OCI-LY3 (cell line): ENCODE data around the gene KXD1.
"Not testable (repeated sequence)": the region's sequence is repeated elsewhere in the genome, so short reads cannot be mapped to it uniquely, and the experiment has no call there.

ENCODE experiments used
- H2AFZ ChIP-seq: fragments of 200-600, 300-600 bp; shearing (Covaris generic); 2 replicates; pipeline ENCODE4 v1.6.0; 2014; ENCODE audit warnings: antibody characterized with exemption, low read depth, low read length
- H3K27ac ChIP-seq: fragments of 200-600, 300-600 bp; sonication (generic); 2 replicates; pipeline ENCODE4 v1.5.1; 2014; ENCODE audit warnings: mild to moderate bottlenecking, low read length, moderate library complexity, mixed read lengths
- H3K27me3 ChIP-seq: fragments of 200-600, 300-600 bp; sonication (generic); 2 replicates; pipeline ENCODE4 v1.6.1; 2014; ENCODE audit warnings: low read depth, low read length, mixed read lengths
- H3K36me3 ChIP-seq: fragments of 200-600, 300-600 bp; sonication (generic); replicated peaks from 2 replicates; pipeline ENCODE3; 2014; ENCODE audit warnings: low read depth, low read length, mixed read lengths
- H3K4me1 ChIP-seq: fragments of 300-600, 200-600 bp; sonication (generic); 2 replicates; pipeline ENCODE4 v1.6.1; 2014; ENCODE audit warnings: low read length, mixed read lengths
- H3K4me2 ChIP-seq: fragments of 200-600, 300-600 bp; sonication (generic); 2 replicates; pipeline ENCODE4 v1.6.1; 2014; ENCODE audit warnings: low read length, mixed read lengths
- H3K4me3 ChIP-seq: fragments of 300-600, 200-600 bp; sonication (generic); 2 replicates; pipeline ENCODE4 v1.5.1; 2014; ENCODE audit warnings: antibody characterized with exemption, mild to moderate bottlenecking, low read length, moderate library complexity
- H3K79me2 ChIP-seq: fragments of 300-600, 200-600 bp; shearing (Covaris generic); 2 replicates; pipeline ENCODE4 v1.6.1; 2014; ENCODE audit warnings: mild to moderate bottlenecking, low read length, mixed read lengths
- H3K9ac ChIP-seq: fragments of 300-600, 200-600 bp; shearing (Covaris generic); 2 replicates; pipeline ENCODE4 v1.6.0; 2014; ENCODE audit warnings: mild to moderate bottlenecking, low read length, moderate library complexity
- H3K9me3 ChIP-seq: fragments of 200-600, 300-600 bp; shearing (Covaris generic); 2 replicates; pipeline ENCODE4 v1.6.1; 2014; ENCODE audit warnings: low read length, mixed read lengths; ENCODE audit not compliant: insufficient read depth
- H4K20me1 ChIP-seq: fragments of 200-600, 300-600 bp; sonication (generic); 2 replicates; pipeline ENCODE4 v1.6.1; 2016; ENCODE audit warnings: low read length, mixed read lengths; ENCODE audit not compliant: insufficient read depth
- CTCF ChIP-seq: fragments of 200-600, 300-600 bp; sonication (generic); IDR thresholded peaks from 2 replicates; pipeline ENCODE4 v1.5.1; 2014; ENCODE audit warnings: antibody characterized with exemption, low read length, low read depth
- EZH2phosphoT487 ChIP-seq: fragments of 200-600 bp; shearing (Covaris generic); IDR thresholded peaks from 2 replicates; pipeline ENCODE4 v1.6.1; 2018; ENCODE audit warnings: antibody characterized with exemption, mixed run types, low read depth

The KXD1 gene

DNA sequence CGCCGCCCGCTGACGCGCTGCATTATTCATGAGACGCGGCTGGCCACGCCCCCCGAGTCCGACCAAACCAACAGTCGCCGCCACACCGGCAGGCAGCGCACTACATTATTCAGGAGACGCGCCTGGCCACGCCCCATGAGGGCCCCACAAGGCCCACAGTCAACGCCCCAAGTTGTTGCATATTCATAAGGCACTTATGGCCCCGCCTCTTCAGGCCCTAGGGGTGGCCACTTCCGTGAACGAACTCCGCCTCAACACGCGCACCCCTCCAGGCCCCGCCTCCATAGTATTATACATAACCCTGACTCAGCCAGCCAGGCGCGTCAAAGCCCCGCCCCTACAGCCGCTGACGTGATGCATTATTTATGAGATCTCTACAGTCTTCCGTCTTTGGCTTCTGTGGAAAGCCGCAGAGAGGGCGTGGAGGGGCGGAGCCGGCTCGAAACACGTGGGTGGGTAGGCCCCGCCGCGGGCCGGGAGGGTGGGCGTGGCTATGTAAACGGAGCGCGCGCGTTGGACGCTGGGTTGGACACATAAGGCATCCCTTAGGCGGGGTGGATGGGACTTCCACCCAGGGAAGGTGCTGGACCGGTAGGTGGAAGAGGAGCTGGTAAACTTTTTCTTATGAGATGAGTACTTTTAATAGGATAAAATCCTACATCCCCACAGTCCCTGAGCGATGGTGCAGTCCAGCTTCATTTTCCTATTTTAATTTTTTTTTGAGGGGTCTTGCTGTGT lies 35.4 kb upstream of the KXD1 start:
- Histone ChIP-seq H2AFZ (peak overlapping the region; percentile 33; the same call in 1 of the 2 replicates), H3K27ac (peak overlapping the region; percentile 6; the same call in 1 of the 2 replicates), H3K9ac (peak overlapping the region; percentile 45; the same call in 1 of the 2 replicates), H3K36me3 (peaks cover 6% of the 10 kb centered on the region), H4K20me1 (peaks cover 29% of the 10 kb centered on the region), H3K79me2 (peaks cover 45% of the 10 kb centered on the region), H3K4me3 (peak overlapping the region; percentile 85), H3K4me1 (peaks cover 26% of the 10 kb centered on the region), H3K27me3 (no peaks in the 10 kb centered on the region), H3K4me2 (peak overlapping the region; percentile 67), H3K9me3 (no peaks in the 10 kb centered on the region)
- TF ChIP-seq CTCF (no peak), EZH2phosphoT487 (no peak)

DNA sequence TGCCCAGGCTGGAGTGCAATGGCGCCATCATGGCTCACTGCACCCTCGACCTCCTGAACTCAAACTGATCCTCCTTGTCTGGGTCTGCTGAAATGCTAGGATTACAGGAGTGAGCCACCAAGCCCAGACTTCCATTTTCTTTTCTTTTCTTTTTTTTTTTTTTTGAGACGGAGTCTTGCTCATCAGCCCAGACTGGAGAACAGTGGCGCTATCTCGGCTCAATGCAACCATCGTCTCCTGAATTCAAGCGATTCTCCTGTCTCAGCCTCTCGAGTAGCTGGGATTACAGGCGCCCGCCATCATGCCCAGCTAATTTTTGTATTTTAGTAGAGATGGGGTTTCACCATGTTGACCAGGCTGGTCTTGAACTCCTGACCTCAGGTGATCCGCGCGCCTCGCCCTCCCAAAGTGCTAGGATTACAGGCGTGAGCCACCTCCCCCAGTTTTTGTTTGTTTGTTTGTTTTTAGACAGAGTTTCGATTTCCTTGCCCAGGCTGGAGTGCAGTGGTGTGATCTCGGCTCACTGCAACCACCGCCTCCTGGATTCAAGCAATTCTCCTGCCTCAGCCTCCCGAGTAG lies 34.7 kb upstream of the KXD1 start:
- Histone ChIP-seq H3K27ac (peak overlapping the region; percentile 6; the same call in 1 of the 2 replicates), H3K9ac (peak overlapping the region; percentile 45; the same call in 1 of the 2 replicates), H3K4me2 (peak overlapping the region; percentile 67), H4K20me1 (peaks cover 22% of the 10 kb centered on the region), H3K4me3 (peak overlapping the region; percentile 69), H2AFZ (peak overlapping the region; percentile 33; the same call in 1 of the 2 replicates), H3K4me1 (peaks cover 26% of the 10 kb centered on the region), H3K79me2 (peaks cover 39% of the 10 kb centered on the region)
- H3K36me3 ChIP-seq, H3K9me3 ChIP-seq, H3K27me3 ChIP-seq: not testable (repeated sequence)

- H3K4me1 ChIP-seq = peaks cover 26% of the 10 kb centered on the region
- no peak overlapping the region for H3K4me2 ChIP-seq
- peaks cover 13% of the 10 kb centered on the region for H4K20me1 ChIP-seq
- no peaks in the 10 kb centered on the region for H3K27me3 ChIP-seq
- peaks cover 30% of the 10 kb centered on the region for H3K79me2 ChIP-seq
- peaks cover 6% of the 10 kb centered on the region for H3K36me3 ChIP-seq
- no peak overlapping the region for H3K4me3 ChIP-seq
- H3K9me3 ChIP-seq = no peaks in the 10 kb centered on the region
- no peak for TF ChIP-seq CTCF
- no peak for TF ChIP-seq EZH2phosphoT487
- no peak overlapping the region for H2AFZ ChIP-seq
- no peak overlapping the region for H3K27ac ChIP-seq
- no peak overlapping the region for H3K9ac ChIP-seq
Observed at GRCh38 chr19:18523841-18524240, 33.8 kb upstream of the KXD1 start.

DNA sequence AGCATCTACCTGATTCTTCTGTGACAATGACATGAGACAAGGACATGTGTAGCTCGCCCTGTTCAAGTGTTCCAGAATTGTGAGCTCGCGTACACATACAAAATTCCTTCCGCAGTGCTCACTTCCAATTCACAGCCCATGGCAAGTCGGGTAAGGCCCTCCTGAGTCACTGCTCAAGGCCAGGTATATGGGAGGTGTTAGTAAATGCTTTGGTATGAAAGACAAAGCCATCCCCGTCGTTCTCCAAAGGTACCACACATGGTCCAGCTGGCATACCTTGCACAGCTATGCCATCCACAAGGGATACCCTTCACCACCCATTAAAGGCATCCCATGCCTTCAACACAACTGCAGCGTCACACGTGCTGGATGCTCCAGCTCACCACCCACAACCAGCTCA lies 31.4 kb upstream of the KXD1 start:
- Histone ChIP-seq H3K4me3 (no peak overlapping the region), H3K79me2 (peaks cover 5% of the 10 kb centered on the region), H4K20me1 (no peaks in the 10 kb centered on the region), H3K27ac (no peak overlapping the region), H3K9me3 (no peaks in the 10 kb centered on the region), H3K27me3 (no peaks in the 10 kb centered on the region), H3K36me3 (peaks cover 2% of the 10 kb centered on the region), H3K4me1 (peaks cover 20% of the 10 kb centered on the region), H3K4me2 (no peak overlapping the region), H2AFZ (no peak overlapping the region), H3K9ac (no peak overlapping the region)
- TF ChIP-seq EZH2phosphoT487 (no peak), CTCF (no peak)
